GM19023 (cell line): ENCODE data around the gene CRYGB.

Source experiments
- ATAC-seq: cut with Tn5 transposase; IDR thresholded peaks from one replicate; pipeline ENCODE4 v1.9.1; 2021; ENCODE audit warnings: mild to moderate bottlenecking, moderate library complexity; ENCODE audit not compliant: unreplicated experiment

Gene CRYGB, protein sequence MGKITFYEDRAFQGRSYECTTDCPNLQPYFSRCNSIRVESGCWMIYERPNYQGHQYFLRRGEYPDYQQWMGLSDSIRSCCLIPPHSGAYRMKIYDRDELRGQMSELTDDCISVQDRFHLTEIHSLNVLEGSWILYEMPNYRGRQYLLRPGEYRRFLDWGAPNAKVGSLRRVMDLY

DNA sequence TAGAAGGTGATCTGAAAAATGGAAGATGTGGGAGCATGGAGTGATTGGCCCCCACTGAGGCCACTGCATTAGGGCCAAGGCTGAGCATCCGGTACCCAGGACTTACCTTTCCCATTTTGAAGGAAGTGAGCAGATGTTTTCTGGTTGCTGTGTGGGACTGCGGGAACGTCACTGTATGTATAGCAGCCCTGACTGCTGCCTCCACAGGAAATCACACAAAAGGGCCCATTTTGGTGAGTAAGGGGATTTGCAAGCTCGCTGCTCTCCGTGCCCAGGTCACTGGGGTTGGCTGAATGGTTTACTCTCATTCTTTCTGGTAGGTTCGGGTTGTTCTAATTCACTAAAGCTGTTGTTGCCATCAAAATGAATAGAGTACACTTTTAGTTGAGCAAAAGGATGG, at the start of gene CRYGB:
TSS of gene CRYGB (minus strand) at position 153 of the 400 bp plus-strand sequence. CDS start at position 115, 38 bp downstream.
- ATAC-seq: no peak

- no peak for ATAC-seq
These were observed 49.6 kb upstream of the CRYGB start for GRCh38 chr2:208195531-208195930.

DNA sequence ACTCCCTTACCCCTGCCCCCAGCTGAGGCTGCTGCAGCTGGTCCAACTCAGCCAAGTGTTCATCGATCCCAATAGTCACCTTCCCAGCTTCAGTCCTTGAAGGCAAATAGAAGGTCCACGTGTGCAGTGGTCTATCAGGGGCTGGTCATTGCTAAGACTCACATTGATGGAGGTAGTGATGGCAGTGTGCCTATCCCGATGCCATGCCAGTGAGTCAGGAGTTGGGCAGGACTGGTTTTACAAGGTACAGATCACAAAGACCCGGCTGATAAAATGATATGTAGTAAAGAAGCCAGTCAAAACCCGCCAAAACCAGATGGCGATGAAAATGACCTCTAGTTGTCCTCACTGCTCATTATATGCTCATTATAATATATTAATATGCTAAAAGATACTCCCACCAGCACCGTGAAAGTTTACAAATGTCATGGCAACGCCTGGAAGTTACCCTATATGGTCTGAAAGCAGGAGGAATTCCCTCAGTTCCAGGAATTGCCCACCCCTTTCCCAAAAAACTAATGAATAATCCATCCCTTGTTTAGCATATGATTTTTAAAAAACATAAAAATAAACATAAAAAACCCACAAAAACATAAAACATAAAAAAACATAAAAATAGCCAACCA, 46.8 kb upstream of the CRYGB start:
- no peak for ATAC-seq

DNA sequence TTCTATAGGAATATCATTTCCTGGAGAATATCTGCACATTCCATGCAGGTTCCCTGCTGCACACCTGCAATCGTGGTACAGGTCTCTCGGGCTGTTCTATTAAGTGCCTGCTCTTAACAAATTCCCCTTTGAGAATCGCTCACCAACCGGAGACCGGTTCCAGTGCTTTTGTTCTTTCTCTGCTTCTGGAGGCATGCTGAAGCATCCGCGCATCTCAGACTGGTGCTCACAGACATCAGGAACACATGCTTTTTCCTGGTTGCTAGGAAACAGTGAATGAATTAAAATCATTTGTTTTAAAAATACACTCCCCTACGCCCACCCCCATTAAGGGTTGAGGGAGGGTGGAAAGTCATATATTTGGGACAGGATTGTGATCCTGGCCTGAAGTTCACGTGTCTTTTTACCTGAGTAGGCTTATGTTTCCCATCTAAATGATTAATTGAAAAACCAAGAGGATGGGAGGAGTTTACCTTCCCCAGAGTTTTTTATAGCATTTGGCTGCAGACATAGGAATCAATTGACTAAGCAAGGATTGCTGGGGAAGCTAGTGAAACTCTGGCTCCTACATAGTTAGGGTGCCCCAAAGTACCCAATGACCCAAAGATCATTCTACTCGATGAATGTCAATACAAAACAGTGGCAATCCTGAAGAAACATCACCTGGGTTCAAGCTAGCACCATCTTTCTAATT, 44.0 kb upstream of the CRYGB start, which contains the start of gene C2orf80:
TSS of gene C2orf80 (minus strand) at position 221 of the 694 bp plus-strand sequence. CDS start 3,044 bp downstream, outside the sequence.
- ATAC-seq: no peak

- ATAC-seq: no peak
These were observed 43.3 kb upstream of the CRYGB start for GRCh38 chr2:208189069-208189809.

DNA sequence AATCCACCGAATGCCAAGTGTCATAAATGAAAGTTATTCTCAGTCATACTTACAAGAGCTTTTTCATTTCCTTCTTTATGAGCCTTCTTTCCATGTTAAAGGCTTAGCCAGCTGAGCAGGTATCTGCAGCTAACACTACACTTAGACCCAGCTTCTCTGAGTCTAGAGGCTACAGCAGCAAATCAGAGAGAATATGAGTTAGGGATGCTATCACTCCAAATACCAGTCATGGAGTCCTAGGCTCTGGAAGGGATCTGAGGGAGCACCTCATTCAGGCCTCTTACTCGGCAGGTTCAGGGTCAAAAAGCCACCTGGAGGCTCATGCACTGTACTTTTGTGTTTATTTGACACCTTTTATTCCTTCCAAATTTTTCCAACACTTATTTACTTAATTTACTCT, 40.9 kb upstream of the CRYGB start:
- no peak for ATAC-seq

DNA sequence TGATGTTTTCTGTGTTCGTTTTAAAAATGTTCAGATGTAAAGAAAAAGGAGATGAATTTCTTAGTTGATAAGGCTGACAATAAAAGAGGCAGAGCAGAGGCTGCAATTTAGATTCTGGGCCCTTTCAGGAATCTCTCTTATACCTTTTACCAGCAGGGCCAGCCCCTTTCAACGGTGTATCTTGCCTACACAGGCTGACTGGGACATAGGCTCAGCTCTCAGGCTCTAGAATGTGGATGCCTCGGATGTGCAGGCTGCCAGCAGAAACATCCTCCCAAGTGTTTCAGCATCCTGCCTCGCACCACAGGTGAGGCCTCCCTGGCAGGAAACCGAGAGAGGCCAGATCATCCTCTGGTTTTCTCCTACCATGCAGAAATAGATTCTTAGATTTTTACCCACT, 40.5 kb upstream of the CRYGB start:
- ATAC-seq: no peak

- ATAC-seq: no peak
These were observed 38.2 kb upstream of the CRYGB start for GRCh38 chr2:208183972-208184705.

DNA sequence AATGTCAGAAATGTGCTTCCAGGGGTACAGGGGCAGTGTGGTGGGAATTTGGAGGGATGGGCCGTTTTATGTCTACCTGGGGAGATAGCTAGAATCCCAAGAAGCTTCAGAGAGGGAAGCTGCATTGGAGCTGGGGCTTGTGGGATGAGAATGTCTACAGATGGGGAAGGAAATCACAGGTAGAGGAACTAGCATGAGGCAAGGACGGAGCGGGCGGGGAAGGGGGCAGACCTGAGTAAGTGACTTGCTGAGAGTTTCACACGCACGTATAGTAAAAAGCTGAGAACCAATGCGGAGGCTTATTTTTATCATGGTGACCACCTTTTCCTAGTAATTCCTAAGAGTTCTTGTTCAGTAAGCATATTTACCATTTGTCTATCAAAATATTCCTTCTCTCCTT, 37.6 kb upstream of the CRYGB start:
- no peak for ATAC-seq

DNA sequence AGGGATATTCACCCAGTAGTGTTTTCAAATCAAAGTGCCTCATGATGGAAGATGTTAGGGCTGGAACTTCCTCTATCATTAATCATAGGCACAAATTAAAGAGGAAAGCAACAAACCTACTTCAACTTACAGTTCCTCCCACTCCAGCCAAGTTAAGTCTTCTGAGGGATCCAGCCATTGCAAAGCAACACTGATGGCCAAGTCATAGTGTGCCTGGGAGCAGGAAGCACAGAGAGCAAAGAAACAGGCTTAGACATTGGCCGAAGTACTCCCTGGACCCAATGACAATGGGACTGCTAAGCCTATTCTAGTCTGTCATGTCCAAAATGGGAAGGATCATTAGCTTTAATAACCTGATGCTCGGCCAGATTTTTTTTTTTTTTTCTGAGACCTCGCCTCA, 36.9 kb upstream of the CRYGB start:
- ATAC-seq: no peak

DNA sequence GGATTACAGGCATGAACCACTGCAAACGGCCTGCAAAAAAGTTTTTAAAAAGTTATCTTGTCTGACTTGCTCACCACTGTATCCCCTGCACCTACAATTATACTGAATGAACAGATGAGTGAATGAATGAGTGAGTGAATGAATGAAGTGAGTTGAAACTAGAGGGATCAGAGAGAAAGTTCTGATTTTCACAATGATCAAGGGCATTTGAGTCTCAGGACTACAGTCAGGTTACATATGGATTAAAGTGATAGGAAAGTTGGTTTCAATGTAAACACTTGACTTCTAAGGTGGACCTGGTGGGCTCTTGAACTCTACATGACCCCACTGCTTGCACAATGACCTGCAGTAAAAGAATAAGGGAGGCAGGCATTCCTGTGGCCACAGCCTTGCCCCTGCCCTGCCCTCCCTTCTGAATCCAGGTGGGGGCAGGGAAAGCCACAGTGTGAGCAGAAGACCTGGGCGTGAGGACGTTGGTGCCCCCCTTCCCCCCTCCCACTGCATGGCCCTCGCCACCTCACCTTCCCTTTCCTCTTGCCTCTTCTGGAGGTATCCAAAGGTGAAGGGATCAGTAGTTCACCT, 33.2 kb upstream of the CRYGB start:
- ATAC-seq: no peak

DNA sequence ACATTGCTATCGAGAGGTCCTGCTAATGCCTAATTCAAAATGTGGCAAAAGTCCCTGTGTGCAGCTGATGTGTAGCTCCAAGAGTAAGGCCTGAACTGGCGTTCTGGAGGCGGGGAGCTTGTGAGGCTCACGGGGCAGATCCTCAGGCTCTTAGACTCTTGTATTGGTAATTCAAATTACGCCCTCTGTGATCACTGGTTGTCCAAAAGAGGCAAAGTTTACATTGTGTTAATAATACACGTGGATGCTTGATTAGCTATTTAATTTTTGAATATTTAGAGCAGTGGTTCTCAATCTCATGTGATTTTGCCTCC, 29.8 kb upstream of the CRYGB start:
- ATAC-seq: no peak

GRCh38 chr2:208175069-208175839, 29.3 kb upstream of the CRYGB start:
- ATAC-seq: peak; percentile 99

- no peak for ATAC-seq
These were observed 28.2 kb upstream of the CRYGB start for GRCh38 chr2:208174144-208174543.

GRCh38 chr2:208172125-208172524, 26.2 kb upstream of the CRYGB start:
- ATAC-seq: no peak

DNA sequence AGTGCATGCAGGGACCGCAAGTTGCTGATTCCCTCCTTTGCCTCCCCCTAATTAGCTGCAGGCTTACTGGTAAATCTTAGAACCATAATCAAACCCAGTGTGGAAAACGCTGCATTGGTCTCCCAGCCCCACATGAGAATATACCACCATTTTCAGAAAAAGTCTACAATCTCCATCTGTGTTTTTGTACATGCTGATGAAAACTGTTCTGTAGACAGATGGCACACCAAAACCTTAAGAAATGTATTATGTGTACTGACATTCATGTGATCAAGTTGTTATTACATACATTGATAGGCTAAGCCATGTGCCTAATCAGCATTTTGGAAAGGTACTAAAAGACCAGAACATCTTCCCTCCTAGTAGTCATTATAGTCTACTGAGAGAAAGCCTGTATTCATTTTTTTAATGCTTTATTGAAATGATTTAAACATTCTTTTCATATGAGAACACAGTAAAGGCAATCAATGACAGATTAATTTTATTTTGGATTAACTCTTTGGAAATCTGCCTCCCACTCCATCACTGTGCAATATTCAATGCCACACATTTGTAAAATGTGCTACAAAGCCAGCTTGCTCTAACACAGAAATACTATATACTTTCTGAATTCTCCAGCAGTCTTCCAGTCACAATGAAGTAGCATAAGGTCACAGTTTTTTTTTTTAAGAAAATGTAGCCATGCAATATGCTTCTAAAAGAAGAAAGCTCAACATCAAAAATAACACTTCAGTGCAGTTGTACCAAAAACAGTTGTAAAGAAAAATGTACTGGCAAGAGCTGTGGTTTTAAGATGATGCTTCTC, 19.2 kb upstream of the CRYGB start:
- ATAC-seq: no peak

- ATAC-seq: no peak
These were observed 17.5 kb upstream of the CRYGB start, which contains the start of gene CRYGA for GRCh38 chr2:208163489-208163888. TSS of gene CRYGA (minus strand) at chr2:208163589. CDS start at chr2:208163556, 33 bp downstream.

GRCh38 chr2:208156439-208156838, 10.5 kb upstream of the CRYGB start:
- ATAC-seq: no peak

DNA sequence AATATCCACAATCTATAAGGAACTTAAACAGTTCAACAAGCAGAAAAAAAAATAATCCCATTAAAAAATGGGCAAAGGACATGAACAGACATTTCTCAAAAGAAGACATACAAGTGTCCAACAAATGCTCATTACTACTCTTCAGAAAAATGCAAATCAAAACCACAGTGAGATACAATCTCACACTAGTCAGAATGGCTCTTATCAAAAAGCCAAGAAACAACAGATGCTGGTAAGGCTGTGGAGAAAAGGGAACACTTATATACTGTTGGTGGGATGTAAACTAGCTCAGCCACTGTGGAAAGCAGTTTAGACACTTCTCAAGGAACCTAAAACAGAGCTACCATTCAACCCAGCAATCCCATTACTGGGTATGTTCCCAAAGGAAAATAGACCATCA, 7.2 kb upstream of the CRYGB start:
- no peak for ATAC-seq
